ENCODE results near the gene XAF1.
"Not testable (repeated sequence)": the region's sequence is repeated elsewhere in the genome, so short reads cannot be mapped to it uniquely, and the experiment has no call there.

Gene XAF1

GRCh38 chr17:6755281-6755680 is 565 bp upstream of the XAF1 start:
- peak; percentile 55 for DNase-seq

GRCh38 chr17:6756425-6757031 is 682 bp downstream of the XAF1 start:
- no peak for DNase-seq

GRCh38 chr17:6757747-6758146 is 1.9 kb downstream of the XAF1 start:
- no peak for DNase-seq

GRCh38 chr17:6761779-6762178 is 5.9 kb downstream of the XAF1 start:
- DNase-seq, result no peak

- DNase-seq, result no peak
Observed at GRCh38 chr17:6768447-6768846, 12.6 kb downstream of the XAF1 start.

- DNase-seq, result no peak
Observed at GRCh38 chr17:6772016-6772415, 16.2 kb downstream of the XAF1 start.

GRCh38 chr17:6774906-6775305 is 19.1 kb downstream of the XAF1 start:
- DNase-seq, result not testable (repeated sequence)

GRCh38 chr17:6775871-6776405 is 20.1 kb downstream of the XAF1 start, which contains the start of gene FBXO39:
Gene FBXO39, plus strand, starts transcription at chr17:6776215. Its CDS starts 3,654 bp downstream, at chr17:6779869.
- no peak for DNase-seq

- no peak for DNase-seq
Observed at GRCh38 chr17:6779411-6779810, 23.6 kb downstream of the XAF1 start.

GRCh38 chr17:6780001-6780400 is 24.2 kb downstream of the XAF1 start:
- no peak for DNase-seq

- DNase-seq, result no peak
Observed at GRCh38 chr17:6780886-6781285, 25.0 kb downstream of the XAF1 start.

- no peak for DNase-seq
Observed at GRCh38 chr17:6782244-6782643, 26.4 kb downstream of the XAF1 start.

GRCh38 chr17:6786618-6787017 is 30.8 kb downstream of the XAF1 start:
- peak; percentile 72 for DNase-seq

- DNase-seq, result no peak
Observed at GRCh38 chr17:6787081-6787693, 31.3 kb downstream of the XAF1 start.

GRCh38 chr17:6789146-6789545 is 33.3 kb downstream of the XAF1 start:
- DNase-seq, result no peak

GRCh38 chr17:6793748-6794493 is 38.1 kb downstream of the XAF1 start:
- DNase-seq, result no peak

- DNase-seq, result no peak
Observed at GRCh38 chr17:6796017-6796886, 40.4 kb downstream of the XAF1 start.

- no peak for DNase-seq
Observed at GRCh38 chr17:6796887-6797490, 41.1 kb downstream of the XAF1 start.

- DNase-seq, result peak; percentile 23
Observed at GRCh38 chr17:6797718-6798351, 42.0 kb downstream of the XAF1 start.

- no peak for DNase-seq
Observed at GRCh38 chr17:6799738-6800137, 43.9 kb downstream of the XAF1 start.

GRCh38 chr17:6800422-6801027 is 44.7 kb downstream of the XAF1 start:
- DNase-seq, result no peak
